GM21576 (cell line): Measurements from ENCODE around the gene DLAT.
A peak's percentile ranks its signal among the peaks of the same experiment; 100 is the strongest.
"Not testable (repeated sequence)": the region's sequence is repeated elsewhere in the genome, so short reads cannot be mapped to it uniquely, and the experiment has no call there.

Experiments
- ATAC-seq: cut with Tn5 transposase; IDR thresholded peaks from one replicate; pipeline ENCODE4 v1.9.1; 2021; ENCODE audit warnings: mild to moderate bottlenecking, moderate library complexity; ENCODE audit not compliant: unreplicated experiment

DLAT gene

GRCh38 chr11:112004389-112004788 is 20.8 kb upstream of the DLAT start:
- ATAC-seq = peak; percentile 86

GRCh38 chr11:112005422-112006094 is 19.6 kb upstream of the DLAT start:
- no peak for ATAC-seq

GRCh38 chr11:112006095-112006441 is 19.1 kb upstream of the DLAT start:
- ATAC-seq = not testable (repeated sequence)

- not testable (repeated sequence) for ATAC-seq
Measured at GRCh38 chr11:112011451-112011850, 13.8 kb upstream of the DLAT start.

GRCh38 chr11:112012874-112013273 is 12.3 kb upstream of the DLAT start:
- ATAC-seq = no peak

GRCh38 chr11:112013497-112014164 is 11.6 kb upstream of the DLAT start:
- no peak for ATAC-seq

GRCh38 chr11:112016088-112016764 is 9.0 kb upstream of the DLAT start:
- ATAC-seq = peak; percentile 80

- ATAC-seq = peak; percentile 48
Measured at GRCh38 chr11:112016765-112017376, 8.3 kb upstream of the DLAT start.

- ATAC-seq = no peak
Measured at GRCh38 chr11:112017538-112017937, 7.7 kb upstream of the DLAT start.

GRCh38 chr11:112019066-112019465 is 6.1 kb upstream of the DLAT start:
- ATAC-seq = no peak

- no peak for ATAC-seq
Measured at GRCh38 chr11:112023104-112023503, 2.1 kb upstream of the DLAT start.

GRCh38 chr11:112024178-112024772 is 933 bp upstream of the DLAT start:
- ATAC-seq = peak; percentile 41

- peak; percentile 1 for ATAC-seq
Measured at GRCh38 chr11:112025707-112026106, 499 bp downstream of the DLAT start.

GRCh38 chr11:112026784-112027410 is 1.7 kb downstream of the DLAT start:
- not testable (repeated sequence) for ATAC-seq

GRCh38 chr11:112029460-112029859 is 4.3 kb downstream of the DLAT start:
- no peak for ATAC-seq

GRCh38 chr11:112033902-112034301 is 8.7 kb downstream of the DLAT start:
- ATAC-seq = no peak

GRCh38 chr11:112037527-112037926 is 12.3 kb downstream of the DLAT start:
- no peak for ATAC-seq

- ATAC-seq = no peak
Measured at GRCh38 chr11:112042161-112042960, 17.2 kb downstream of the DLAT start.

GRCh38 chr11:112042961-112043304 is 17.7 kb downstream of the DLAT start:
- no peak for ATAC-seq

GRCh38 chr11:112044961-112045360 is 19.8 kb downstream of the DLAT start:
- no peak for ATAC-seq
